HG03045 (cell line): ENCODE data around the gene GPR85.
"Not testable (repeated sequence)": the region's sequence is repeated elsewhere in the genome, so short reads cannot be mapped to it uniquely, and the experiment has no call there.

Experiments used
- ATAC-seq: cut with Tn5 transposase; IDR thresholded peaks from one replicate; pipeline ENCODE4 v1.9.1; 2021; ENCODE audit warnings: mild to moderate bottlenecking, moderate library complexity; ENCODE audit not compliant: unreplicated experiment

Gene GPR85

DNA sequence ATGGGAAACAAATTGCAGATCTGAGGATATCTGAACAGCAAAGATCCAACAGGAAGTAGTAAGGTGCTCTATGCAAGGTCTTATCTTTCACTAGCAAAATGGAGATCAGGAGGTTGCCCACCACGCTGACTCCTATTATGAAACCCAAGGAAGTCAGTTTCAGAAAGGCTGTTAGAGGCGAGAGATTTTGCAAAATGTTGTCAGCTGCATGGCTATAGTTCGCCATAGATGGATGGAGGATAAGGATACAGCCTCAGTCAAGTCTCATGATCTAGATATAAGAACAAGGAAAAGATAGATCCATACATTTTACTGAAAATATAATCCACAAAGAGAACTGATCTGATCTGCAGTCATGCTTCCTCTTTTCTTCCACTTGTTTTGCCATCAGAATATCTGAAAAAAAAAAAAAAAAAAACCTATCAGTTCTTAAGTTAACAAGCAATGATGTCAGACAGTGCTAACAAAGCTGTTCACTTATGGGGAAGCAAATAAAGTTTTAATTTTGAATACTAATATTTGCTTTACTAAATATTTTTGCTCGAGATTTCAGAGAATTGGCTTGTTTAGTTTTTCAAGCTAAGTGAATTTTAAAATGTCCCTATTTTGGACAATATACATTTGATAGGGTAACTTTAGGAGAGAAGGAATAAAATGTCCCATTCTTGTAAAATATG, 2.0 kb downstream of the GPR85 start:
- no peak for ATAC-seq

DNA sequence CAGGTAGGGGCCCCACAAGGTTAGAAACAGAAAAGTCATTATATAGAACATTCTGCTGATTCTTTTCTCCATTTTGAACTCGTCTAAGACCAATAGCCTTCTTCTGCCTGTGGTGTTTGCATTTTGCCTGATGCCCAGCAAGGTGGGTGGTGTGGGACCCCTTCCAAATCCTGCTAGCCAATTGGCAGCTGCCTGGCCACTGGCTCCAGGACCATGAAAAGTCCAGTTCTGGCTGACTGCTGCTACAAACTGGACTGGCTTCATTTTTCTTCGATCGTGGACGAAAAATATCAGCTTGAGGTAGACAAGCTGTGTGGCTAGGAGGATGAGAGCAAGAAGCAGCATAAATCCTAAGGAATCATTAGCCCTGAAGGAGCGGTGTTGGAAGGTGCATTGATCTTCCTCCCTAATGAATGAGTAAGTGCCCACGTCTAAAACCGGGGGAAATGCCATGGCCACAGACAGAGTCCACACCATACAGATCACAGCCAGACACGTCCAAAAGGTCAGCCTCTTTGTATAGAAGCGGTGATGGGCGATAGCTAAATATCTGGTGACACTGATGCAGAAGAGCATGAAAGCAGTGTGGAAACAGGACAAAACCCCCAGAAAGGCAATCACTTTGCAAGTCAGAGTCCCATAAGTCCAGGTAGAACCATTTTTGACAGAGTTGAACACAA, 2.7 kb downstream of the GPR85 start:
- no peak for ATAC-seq

DNA sequence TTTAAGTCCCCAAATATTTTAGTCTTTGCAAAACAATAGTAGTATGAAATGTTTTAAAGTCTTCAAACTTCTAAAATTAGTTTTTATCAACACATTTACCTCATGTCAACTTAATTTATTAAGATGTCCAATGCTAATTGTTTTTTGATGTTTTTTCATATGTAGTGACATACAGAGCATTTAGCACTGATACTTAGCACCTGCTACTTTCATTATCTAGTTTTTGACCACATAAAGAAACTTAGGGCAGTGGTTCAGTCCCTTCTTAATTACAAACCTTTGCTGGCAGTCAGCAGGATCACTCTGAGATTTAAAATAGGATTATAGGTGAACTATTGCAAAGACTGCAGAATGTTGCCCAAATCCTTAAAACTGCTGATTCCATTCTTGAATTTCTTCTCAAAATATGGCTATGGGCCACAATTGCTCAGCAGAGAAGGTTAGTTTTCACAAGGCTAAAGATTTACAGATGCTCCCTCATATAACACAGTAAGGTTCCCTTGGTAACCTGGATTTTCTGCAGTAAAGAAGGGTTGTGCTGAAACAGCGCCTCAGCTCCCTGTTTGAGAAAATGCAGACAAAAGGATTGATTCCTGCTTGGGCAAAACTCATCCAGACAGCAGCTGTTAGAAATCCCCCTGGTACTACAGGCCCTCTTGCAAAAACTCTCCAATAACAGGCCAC, 3.4 kb downstream of the GPR85 start:
- ATAC-seq: no peak

DNA sequence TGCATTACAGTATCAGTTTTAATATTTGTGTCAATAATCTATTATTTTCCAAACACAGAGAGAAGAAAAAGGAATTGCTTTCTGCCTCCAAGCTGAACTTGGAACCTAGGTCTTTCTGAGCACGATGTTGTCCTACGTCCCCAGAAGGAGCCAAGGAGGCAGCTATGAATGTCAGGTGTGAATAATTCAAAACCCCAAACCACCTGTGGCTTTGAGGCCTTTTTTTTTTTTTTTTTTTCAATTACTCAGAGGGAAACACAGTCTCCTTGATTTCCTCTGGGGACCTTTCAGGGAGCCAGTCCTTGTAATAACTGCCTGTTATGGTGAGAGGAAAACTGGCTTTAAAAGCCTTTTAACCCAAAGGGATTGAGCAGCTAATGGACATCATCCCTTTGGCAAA, 8.3 kb downstream of the GPR85 start:
- ATAC-seq: no peak

DNA sequence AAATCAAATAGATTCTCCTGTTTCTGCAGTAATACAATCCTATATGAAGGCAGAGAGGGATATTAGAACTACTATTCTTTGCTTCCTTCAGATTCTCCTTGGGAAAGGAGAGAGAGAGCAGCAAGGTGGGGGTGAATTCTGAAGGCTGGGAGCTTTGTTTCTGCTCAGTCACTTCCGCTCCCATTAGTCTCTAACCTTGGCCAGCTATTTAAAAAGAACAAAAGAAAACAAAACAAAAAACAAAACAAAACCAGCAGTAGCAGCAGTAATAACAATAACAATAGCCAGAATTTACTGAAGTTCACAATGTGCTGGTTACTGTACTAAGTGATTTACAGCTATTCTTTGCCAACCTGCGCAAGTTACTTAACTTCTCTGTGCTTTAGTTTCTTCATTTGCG, 9.9 kb downstream of the GPR85 start:
- ATAC-seq: no peak

DNA sequence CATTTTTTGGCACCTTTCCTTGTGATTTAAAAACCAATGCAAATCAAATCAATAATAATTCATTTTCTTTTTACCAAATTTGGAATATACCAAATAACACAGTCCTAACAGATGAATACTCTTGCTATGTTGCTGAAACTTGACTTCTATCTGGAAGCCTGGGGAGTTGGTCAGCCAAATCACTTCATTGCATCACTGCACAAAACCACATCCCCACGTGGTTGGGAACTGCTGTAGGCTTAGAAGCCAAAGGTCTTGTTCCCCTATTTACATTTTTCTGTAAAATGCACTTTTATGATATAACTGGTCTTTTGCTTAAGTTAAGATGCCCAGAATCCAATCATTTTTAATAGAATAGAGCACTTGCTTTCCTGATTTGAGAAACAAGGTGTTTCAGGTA, 15.2 kb downstream of the GPR85 start:
- ATAC-seq: no peak

DNA sequence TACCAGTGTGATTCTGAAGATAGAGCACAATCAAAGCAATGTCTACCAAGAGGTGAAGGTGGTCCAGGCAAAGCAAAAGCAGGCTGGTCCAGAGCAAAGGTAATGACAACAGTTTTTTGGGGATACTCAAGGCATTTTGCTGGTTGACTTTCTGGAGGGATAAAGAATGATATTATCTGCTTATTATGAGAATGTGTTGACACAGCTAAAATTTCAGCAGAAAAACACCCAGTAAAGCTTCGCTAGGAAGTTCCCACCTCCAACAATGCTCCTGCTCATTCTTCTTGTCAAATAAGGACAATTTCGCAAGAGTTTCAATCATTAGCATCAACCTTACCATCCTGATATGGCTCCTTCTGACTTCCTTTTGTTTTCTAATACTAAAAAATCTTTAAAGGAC, 24.1 kb downstream of the GPR85 start:
- ATAC-seq: no peak

DNA sequence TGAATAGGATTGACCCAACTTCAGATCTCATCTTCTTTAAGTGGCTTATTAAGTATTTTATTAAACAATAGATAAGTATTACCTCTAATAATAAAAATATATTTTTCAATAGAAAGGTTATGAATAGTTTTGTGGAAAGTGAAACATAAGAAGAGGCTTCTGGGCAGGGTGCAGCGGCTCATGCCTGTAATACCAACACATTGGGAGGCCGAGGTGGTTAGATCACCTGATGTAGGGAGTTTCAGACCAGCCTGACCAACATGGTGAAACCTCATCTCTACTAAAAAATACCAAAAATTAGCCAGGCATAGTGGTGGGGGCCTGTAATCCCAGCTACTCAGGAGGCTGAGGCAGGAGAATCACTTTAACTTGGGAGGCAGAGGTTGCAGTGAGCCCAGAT, 26.5 kb downstream of the GPR85 start:
- no peak for ATAC-seq

DNA sequence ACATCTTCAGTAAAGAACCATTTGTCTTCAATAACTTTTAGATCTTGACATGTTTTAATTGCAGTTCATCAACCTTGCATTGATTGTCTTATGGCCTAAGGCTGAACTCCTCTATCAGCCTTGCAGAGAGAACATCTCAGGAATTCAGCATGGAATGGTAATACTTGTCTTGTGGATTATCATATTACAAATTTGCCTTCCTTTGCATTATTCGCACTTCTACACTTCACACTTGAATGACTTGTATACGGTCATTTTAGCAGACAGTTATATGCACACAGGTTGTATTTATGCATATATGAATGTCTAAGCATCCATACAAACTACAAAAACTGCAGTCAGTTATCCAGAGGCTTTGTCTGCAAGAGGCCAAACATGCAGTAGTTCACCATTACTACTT, 31.7 kb downstream of the GPR85 start:
- ATAC-seq: no peak

DNA sequence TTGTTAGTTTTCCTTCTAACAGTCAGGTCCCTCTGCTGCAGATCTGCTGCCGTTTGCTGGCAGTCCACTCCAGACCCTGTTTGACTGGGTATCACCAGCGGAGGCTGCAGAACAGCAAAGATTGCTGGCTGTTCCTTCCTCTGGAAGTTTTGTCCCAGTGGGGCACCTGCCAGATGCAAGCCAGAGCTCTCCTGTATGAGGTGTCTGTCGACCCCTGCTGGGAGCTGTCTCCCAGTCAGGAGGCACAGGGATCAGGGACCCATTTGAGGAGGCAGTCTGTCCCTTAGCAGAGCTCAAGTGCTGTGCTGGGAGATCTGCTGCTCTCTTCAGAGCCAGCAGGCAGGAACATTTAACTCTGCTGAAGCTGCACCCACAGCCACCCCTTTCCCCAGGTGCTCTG, 32.4 kb downstream of the GPR85 start:
- ATAC-seq: not testable (repeated sequence)

DNA sequence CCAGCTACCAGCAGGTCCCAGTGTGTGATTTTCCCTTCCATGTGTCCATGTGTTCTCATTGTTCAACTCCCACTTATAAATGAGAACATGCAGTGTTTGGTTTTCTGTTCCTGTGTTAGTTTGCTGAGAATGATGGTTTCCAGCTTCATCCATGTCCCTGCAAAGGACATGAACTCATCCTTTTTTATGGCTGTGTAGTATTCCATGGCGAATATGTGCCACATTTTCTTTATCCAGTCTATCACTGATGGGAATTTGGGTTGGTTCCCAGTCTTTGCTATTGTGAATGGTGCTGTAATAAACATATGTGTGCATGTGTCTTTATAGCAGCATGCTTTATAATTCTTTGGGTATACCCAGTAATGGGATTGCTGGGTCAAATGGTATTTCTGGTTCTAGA, 37.4 kb downstream of the GPR85 start:
- ATAC-seq: not testable (repeated sequence)

DNA sequence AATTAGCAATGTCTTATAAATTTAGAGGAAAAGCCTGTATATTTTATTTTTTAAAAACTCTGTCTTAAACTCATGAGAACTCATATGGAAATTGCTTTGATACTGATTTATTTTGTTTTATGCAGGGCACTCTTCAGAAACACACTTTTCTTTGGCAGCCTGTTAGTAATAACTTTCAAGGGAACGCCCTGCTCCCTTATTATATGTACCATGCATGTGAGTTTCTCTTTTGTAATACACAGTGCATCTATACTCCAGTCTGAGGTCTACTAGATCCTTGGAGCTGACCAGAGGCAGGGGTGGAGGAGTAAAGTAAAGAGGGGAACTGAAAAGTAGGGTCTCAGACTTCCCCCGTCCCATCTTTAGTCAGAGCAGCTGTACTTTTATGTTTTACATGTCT, 40.2 kb downstream of the GPR85 start:
- no peak for ATAC-seq

DNA sequence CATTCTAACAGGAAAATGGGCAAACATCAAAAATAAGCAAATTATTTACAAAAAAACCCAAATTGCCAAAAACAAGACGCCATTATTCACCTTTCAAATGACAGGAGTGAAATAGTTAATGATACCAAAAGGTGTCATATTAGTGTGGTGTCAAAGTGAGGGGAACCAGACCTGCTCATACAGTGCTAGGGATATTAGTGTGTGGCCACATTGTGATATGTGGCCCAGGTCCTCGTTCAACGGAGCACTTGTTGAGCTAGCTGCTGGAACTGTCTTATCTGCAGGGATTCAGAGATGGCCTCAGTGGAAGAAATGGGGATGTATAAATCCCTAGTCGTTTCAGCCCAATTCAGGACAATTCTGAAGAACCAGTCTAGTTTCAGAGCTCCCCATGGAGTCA, 41.2 kb downstream of the GPR85 start:
- no peak for ATAC-seq

DNA sequence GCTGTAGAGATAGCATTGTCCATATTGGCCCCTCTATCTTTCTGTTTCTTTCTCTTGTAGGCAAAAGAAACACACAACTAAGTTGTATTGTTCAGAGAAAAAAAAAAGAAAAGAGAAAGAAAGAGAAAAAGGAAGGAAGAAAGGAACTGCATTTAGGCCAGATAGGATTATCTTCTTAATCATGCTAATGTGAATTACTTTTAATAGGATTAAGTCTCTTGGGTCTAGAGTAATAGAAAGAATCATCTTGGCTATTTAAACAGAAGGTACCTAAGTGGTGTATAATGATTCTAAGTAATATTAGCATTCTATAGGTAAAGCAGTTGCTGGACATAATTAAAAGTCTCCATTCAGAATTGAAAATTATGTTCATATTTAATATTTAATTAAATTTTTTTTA, 42.2 kb downstream of the GPR85 start:
- ATAC-seq: no peak

DNA sequence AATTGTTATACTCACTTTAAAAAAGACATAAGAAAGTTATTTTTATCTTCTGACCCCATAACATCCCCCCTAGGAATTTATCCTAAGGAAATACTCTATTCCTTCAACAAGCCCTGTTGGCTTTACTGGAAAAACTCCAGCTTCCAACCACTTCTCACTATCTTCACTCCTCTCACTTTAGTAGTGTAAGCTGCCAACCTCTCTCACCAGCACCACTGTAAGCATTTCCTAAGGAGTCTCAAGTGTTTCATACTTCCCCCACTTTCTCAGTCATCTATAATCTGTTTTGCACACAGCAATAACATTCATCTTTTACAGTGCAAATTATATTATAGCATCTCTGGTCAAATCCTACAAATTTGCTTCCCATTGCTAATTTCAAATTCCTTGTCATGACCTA, 45.8 kb downstream of the GPR85 start:
- no peak for ATAC-seq

DNA sequence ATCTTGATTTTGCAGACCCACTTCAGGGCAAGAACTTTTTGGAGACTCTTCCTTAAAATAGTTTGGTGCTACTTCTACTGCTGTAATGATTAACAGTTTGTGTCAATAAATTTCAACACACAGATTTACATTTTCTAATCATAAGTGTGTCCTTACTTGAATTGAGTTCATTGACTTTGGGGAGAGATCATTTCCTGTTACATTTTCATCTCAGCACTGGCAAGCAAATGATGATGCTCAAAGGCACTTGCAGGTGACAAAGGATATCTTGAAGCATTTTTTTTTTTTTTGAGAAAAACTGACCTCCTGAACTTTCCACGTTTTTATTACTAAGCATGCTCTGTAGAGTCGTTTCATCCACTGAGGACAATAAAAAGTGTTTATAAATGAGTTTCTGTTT, 52.7 kb downstream of the GPR85 start:
- ATAC-seq: no peak
